Activated CD4-positive, alpha-beta T cell treated with anti-CD3 and anti-CD28 coated beads, Interleukin-2, amount 50 U/mL, for 16 hours (primary cell): Measurements from ENCODE around the gene OS9.
A peak's percentile ranks its signal among the peaks of the same experiment; 100 is the strongest.

Experiments
- DNase-seq: peaks from one replicate; pipeline ENCODE4 v3.0.0-alpha.2; 2020

Gene OS9

GRCh38 chr12:57724003-57724935 lies 30.3 kb downstream of the OS9 start:
- no peak for DNase-seq

DNA sequence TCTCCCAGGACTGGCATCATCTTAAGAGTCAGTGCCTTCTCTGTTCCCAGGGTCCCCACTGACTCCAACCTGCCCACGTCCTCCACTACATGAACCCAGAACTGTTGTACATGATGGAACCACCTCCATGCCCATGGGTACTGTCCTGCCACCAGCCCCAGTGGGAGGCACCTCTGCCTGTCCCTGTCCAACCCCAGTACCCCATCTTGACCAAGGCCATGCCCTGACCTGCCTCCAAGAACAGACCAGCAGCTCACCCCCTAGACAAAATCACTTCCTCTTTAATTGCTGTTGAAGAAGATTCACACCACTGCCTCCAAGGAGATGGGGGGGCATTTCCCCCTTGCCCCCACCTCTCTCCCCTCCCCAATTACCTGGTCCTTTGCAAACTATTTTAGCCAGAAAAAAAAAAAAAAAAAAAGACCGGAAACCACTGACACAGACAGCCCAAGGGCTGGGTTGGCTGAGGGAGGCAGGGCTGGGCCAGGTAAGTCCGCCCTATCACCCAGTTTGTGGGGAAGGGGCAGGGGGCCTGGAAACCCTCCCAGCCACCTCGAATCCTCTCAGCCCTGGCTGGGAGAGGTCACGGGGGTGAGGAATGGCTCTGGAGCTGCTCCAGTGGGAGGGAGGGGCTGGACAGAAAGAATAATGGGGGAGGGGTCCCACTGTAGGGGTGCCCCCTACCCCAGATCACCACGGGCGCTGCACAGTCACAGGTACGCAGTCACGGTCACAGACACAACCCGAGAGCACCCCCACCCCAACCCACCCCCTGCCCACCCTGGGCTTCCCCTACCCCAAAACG lies 31.2 kb downstream of the OS9 start:
- no peak for DNase-seq

DNA sequence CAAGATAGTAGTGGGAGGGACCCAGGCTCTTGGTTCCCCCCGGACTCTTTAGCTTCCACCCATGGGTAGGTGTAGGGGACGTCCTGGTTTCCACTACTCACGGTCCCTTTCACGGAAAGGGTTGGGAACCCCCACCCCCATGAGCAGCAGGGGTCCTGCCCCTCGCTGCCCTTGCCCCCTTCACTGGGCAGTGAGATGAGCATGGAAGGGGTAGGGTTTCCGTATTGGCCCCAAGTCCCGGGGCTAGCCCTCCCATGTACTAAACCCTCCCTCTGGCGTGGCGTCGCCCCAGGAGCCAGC lies 31.9 kb downstream of the OS9 start:
- no peak for DNase-seq

DNA sequence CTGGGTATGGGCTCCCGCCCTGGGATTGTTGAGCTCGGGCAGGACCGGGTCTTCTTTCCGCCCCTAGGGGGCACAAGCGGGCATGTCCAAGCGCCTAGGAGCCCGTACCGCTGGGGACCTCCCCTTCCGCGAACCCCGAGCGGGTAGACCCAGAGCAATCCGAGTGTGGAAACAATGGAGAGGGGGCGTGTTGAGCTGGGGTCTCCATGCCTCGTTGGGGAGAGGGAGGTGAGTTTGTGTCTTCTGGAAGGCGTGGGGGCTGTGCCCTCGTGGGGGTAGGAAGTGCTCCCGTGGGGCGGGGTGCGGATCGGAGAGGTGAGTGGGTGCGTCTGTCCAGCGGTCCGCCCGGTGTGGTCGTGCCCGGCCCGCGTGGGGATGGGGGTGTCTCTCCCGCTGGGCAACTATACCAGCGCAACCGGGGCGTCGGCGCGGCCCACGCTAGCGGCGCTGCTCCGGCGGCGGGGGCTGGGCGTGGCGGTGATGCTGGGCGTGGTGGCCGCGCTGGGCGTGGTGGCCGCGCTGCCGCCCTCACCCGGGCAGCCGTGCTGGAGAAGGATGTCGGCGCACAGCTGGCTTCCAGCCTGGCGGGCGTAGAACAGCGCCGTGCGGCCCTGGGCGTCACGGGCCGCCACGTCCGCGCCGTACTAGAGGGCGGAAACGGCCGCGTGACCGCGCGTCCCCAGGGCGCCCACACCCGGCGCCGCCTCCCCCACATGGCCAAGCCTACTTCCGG lies 32.4 kb downstream of the OS9 start:
- peak; percentile 29 for DNase-seq

- no peak for DNase-seq
These were observed 33.2 kb downstream of the OS9 start for GRCh38 chr12:57726884-57727757.

GRCh38 chr12:57727758-57728395 lies 33.9 kb downstream of the OS9 start:
- DNase-seq: no peak

GRCh38 chr12:57729321-57729844 lies 35.5 kb downstream of the OS9 start:
- DNase-seq: no peak

DNA sequence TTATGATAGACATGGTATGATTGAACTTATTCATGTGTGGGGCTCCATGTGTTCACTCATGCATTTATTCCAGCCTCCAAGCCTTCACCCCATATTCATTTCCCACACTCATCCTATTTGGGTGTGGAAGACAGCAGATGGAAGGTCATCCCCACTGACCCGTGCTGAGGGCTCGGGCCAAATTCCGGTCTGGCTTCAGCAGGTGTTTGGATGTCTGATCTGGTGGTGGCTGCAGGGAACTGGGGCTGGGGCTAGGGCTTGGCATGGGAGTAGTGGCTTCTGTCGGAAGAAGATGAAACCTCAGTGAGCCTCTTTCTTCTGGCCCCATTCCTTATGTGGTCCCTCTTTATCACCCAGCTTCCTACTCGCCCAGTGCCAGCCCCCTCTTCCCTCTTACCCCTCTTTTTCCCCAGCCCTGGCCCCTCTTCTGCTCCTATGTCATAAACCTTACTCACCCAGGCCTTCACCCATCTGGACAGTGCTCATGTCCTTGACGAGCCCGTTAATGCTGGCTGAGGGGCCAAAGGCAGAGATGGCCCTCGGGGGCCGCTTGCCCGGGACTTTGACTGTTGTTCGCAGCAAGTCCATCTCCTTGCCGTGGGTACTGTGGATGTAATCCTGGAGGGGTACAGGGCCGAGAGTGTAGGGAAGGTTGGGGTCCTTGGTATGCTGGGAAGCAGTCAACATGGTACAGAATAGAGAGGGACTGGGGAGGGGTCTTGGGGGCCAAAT lies 36.6 kb downstream of the OS9 start:
- no peak for DNase-seq

DNA sequence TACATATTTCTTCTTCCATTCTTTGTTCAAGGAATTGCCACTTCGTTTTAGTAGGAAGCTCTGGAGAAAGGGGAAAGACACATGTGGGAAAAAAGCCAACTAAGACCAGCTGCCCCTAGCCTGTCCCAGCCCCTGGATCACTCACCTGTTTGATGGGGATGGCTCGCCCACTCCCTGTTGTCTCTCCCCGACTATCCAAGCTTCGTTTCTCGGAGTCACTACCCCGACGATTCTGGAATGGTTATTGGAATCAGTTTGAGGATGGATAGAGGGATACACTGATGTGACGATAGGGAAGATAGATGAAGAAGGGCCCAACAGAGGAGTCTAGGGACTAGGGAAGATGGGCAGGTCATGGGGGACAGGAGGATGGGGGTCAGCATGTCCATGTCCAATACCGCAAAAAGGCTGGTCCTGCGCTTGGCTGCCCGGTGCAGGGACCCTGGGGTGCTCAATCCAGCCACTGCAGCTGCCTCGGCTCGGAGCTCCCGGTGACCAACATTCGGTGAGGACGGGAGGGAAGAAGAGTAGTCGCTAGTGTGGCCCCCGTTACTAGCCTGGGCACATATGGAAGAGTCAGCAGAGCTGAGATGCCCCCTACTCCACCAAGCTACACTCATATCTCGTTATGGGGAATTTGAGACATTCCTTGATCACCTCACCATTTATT lies 37.6 kb downstream of the OS9 start:
- DNase-seq: no peak

- DNase-seq: no peak
These were observed 38.3 kb downstream of the OS9 start for GRCh38 chr12:57732270-57732669.

DNA sequence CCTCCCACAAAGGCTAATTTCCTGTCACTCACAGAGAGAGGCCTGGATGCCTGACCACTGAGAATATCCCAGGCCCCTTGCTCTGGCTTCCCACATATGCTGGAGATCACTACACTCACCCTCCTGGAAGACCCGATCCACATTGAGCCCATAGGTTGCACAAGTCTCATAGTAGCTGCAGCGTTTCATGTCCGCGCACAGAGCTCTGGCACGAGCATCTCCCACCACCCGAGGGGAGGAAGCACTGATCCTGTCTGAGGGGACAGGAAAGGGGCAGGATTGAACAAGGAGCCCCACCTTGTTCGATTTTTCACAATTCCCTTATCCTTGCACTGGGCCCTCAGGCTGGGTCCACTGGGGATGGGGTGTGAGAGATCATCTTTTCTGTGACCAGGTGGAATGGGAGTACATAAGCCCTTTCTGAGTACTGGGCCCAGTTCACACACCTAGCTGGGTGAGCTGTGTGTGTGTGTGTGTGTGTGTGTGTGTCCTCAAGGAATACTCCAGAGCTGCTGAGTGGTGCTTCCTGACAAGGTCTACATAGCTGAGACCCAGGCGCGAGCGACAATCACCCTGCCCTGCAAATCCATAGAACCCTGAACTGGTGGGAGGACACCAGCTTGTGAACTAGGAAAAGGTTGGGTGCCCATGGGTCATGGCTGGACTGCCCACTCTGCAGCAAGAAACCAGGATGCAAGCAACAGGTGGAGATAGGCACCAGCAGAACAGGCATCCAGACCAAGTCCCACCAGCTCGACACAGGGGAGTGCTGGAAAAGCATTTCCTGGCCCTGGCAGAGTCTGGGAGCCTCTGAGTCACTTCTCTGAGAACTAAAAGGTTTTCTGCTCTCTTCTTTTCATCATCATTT lies 39.0 kb downstream of the OS9 start:
- no peak for DNase-seq

- DNase-seq: no peak
These were observed 40.0 kb downstream of the OS9 start for GRCh38 chr12:57733928-57734327.

DNA sequence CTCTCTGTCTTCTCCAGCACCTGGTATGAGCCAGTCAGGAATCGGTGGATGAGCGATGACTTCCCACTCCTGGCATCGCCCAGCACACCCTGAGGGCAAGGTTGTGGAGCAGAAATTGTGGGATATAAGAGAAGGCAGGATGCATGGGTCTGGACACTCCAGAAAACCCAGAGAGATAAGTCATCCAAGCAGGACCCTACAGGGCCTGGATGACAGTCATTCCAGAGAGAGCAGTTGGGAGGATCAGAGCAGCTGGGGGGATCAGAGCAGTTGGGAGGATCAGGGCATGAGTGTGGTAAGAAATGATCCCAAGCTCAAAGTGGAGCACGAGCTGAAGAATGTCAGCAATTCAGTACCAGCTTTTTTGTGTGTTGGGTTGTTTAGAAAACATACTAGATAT lies 40.7 kb downstream of the OS9 start:
- DNase-seq: no peak

GRCh38 chr12:57735198-57735855 lies 41.4 kb downstream of the OS9 start:
- no peak for DNase-seq

- DNase-seq: no peak
These were observed 42.2 kb downstream of the OS9 start for GRCh38 chr12:57735952-57736740.

DNA sequence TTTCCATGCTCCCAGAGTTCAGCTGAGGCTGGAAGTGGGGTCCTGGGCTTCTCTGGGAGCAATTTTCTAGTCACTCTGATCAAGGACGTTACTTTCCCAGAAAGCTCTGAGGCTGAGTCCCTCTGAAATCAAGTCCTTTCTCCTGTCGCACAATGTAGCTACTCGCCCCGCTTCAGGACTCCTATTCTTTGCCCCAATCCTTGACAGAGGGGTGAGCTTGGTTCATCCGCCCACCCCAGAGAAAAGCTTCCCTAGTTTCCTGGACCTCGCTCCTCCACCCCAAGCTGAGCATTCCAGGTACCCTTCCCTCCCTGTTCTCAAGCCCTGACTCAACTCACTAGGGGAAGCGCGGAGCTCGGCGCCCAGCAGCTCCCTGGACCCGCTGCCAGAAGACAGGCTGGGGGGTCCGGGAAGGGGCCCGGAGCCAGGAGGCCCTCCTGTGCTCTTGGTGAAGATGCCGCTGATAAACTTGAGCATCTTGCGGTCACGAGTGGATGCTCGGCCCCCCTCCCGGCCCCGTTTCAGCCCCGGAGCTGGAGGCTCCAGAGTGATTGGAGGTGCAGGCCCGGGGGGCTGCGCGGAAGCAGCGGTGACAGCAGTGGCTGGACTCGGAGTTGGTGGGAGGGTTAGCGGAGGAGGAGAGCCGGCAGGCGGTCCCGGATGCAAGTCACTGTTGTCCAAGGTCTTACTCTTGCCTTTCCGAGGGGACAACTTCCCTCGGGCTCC lies 43.0 kb downstream of the OS9 start:
- no peak for DNase-seq
